ENCODE measurements around the gene MYO3A.

DNA sequence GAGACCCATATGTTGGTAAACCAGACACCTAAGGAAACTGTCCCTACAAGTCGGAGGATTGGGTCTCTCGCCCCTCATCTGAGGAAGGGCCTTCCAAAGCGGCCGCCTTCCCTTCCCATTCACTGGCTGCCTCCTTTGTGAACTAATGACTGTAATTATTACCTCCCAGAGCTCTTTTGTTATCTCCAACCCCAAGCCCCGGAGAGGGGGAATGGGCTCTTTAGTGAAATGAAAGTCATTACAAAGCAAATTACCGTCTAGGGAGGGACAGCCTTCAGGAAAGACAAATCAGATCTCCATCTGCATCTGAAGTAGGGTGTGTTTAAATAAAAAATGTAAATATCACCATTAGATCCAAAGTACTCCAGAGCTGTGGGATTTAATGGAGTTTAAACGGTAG is 280.0 kb downstream of the MYO3A start:
- TF ChIP-seq, protein P1, sequence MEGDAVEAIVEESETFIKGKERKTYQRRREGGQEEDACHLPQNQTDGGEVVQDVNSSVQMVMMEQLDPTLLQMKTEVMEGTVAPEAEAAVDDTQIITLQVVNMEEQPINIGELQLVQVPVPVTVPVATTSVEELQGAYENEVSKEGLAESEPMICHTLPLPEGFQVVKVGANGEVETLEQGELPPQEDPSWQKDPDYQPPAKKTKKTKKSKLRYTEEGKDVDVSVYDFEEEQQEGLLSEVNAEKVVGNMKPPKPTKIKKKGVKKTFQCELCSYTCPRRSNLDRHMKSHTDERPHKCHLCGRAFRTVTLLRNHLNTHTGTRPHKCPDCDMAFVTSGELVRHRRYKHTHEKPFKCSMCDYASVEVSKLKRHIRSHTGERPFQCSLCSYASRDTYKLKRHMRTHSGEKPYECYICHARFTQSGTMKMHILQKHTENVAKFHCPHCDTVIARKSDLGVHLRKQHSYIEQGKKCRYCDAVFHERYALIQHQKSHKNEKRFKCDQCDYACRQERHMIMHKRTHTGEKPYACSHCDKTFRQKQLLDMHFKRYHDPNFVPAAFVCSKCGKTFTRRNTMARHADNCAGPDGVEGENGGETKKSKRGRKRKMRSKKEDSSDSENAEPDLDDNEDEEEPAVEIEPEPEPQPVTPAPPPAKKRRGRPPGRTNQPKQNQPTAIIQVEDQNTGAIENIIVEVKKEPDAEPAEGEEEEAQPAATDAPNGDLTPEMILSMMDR (IDR thresholded peaks at IDR 0.05), result no peak
- TF ChIP-seq POLR2A (IDR thresholded peaks at IDR 0.05), result no peak

Measured in esophagus squamous epithelium (tissue), 4 donors.